ENCODE results near the gene THSD4. TPM values are rescaled to one million over a fixed set of nuclear protein-coding genes. Genes with fewer than 3 reads are reported as not detected.

THSD4 gene
- total RNA-seq, 1 donor from 2014 or later: 1.6 TPM

- DNase-seq: no peak
Observed at GRCh38 chr15:71788646-71789579, 673.6 kb downstream of the THSD4 start.

- no peak for DNase-seq
Observed at GRCh38 chr15:71789616-71790015, 674.3 kb downstream of the THSD4 start.

GRCh38 chr15:71790081-71790480, 674.8 kb downstream of the THSD4 start:
- no peak for DNase-seq

- DNase-seq: no peak
Observed at GRCh38 chr15:71791975-71792374, 676.7 kb downstream of the THSD4 start.

- no peak for DNase-seq
Observed at GRCh38 chr15:71792521-71792920, 677.2 kb downstream of the THSD4 start.

GRCh38 chr15:71798641-71799040, 683.4 kb downstream of the THSD4 start:
- DNase-seq: no peak

GRCh38 chr15:71800190-71800589, 684.9 kb downstream of the THSD4 start:
- DNase-seq: no peak

GRCh38 chr15:71800835-71801745, 685.8 kb downstream of the THSD4 start:
- DNase-seq: no peak

- DNase-seq: no peak
Observed at GRCh38 chr15:71801935-71802655, 686.8 kb downstream of the THSD4 start.

- DNase-seq: no peak
Observed at GRCh38 chr15:71802770-71803169, 687.5 kb downstream of the THSD4 start.

GRCh38 chr15:71804226-71804625, 689.0 kb downstream of the THSD4 start:
- DNase-seq: no peak

- no peak for DNase-seq
Observed at GRCh38 chr15:71804695-71805470, 689.6 kb downstream of the THSD4 start.

- DNase-seq: no peak
Observed at GRCh38 chr15:71806452-71806931, 691.2 kb downstream of the THSD4 start.

GRCh38 chr15:71807125-71807629, 691.9 kb downstream of the THSD4 start:
- no peak for DNase-seq

- no peak for DNase-seq
Observed at GRCh38 chr15:71807691-71808091, 692.4 kb downstream of the THSD4 start.

GRCh38 chr15:71808311-71809020, 693.2 kb downstream of the THSD4 start:
- no peak for DNase-seq

- DNase-seq: no peak
Observed at GRCh38 chr15:71809346-71809745, 694.1 kb downstream of the THSD4 start.

- no peak for DNase-seq
Observed at GRCh38 chr15:71810256-71811035, 695.2 kb downstream of the THSD4 start, which contains the start of gene NR2E3. Gene NR2E3, plus strand, starts transcription at chr15:71810554. Its CDS starts 190 bp downstream, at chr15:71810744.

- DNase-seq: no peak
Observed at GRCh38 chr15:71811036-71811736, 695.9 kb downstream of the THSD4 start.

All from occipital lobe (tissue), 2 donors.